Activated CD8-positive, alpha-beta T cell treated with anti-CD3 and anti-CD28 coated beads for 36 hours (primary cell): ENCODE results near the gene BICD2. TPM values are rescaled to one million over a fixed set of nuclear protein-coding genes. Genes with fewer than 3 reads are reported as not detected.

Experiments used
- ATAC-seq: fragments of 200-7000 bp; cut with Tn5 transposase; one replicate; pipeline ENCODE4 v1.10.0; 2021; ENCODE audit warnings: mild to moderate bottlenecking, moderate library complexity
- CTCF ChIA-PET: fragments of 350-600 bp; sonication (Branson Sonifier 250); formaldehyde crosslinking; loops from one replicate; lab custom pipeline; 2021; ENCODE audit warnings: antibody characterized with exemption; lab: Charles Lee
- POLR2A ChIA-PET: fragments of 350-600 bp; sonication (Branson Sonifier 250); formaldehyde crosslinking; loops from one replicate; lab custom pipeline; 2021; ENCODE audit warnings: antibody characterized with exemption; lab: Charles Lee
- DNase-seq: peaks from one replicate; pipeline ENCODE4 v3.0.0-alpha.2; 2020
- H3K27ac Mint-ChIP-seq: one replicate; pipeline ENCODE4 v1.8.0; 2021; ENCODE audit warnings: mild to moderate bottlenecking, mixed read lengths
- H3K27me3 Mint-ChIP-seq: one replicate; pipeline ENCODE4 v1.8.0; 2021; ENCODE audit warnings: mixed read lengths
- H3K36me3 Mint-ChIP-seq: one replicate; pipeline ENCODE4 v1.8.0; 2021; ENCODE audit warnings: low read depth, mixed read lengths
- H3K4me1 Mint-ChIP-seq: one replicate; pipeline ENCODE4 v1.8.0; 2021; ENCODE audit warnings: low read depth, mixed read lengths
- H3K4me3 Mint-ChIP-seq: one replicate; pipeline ENCODE4 v1.8.0; 2021; ENCODE audit warnings: mild to moderate bottlenecking, moderate library complexity, mixed read lengths
- H3K9me3 Mint-ChIP-seq: one replicate; pipeline ENCODE4 v1.8.0; 2021; ENCODE audit warnings: mixed read lengths
- intact Hi-C: fragments of 100-400 bp; cut with micrococcal nuclease; formaldehyde crosslinking; loops from one replicate; pipeline ENCODE4 v1.10.0; 2022
- total RNA-seq, 2 experiments: library from RNA; stranded (reverse); gene quantifications; one replicate each; pipeline ENCODE4 v1.2.3, GENCODE V29; 2021
- TF ChIP-seq, protein P1 (sequence below): fragments of 200-600 bp; IDR thresholded peaks from one replicate; pipeline ENCODE4 v1.8.0; 2022; ENCODE audit warnings: antibody characterized with exemption, mild to moderate bottlenecking

Gene BICD2
- total RNA-seq, 2 experiments from 2014 or later: 14.2 to 16.8 TPM

DNA sequence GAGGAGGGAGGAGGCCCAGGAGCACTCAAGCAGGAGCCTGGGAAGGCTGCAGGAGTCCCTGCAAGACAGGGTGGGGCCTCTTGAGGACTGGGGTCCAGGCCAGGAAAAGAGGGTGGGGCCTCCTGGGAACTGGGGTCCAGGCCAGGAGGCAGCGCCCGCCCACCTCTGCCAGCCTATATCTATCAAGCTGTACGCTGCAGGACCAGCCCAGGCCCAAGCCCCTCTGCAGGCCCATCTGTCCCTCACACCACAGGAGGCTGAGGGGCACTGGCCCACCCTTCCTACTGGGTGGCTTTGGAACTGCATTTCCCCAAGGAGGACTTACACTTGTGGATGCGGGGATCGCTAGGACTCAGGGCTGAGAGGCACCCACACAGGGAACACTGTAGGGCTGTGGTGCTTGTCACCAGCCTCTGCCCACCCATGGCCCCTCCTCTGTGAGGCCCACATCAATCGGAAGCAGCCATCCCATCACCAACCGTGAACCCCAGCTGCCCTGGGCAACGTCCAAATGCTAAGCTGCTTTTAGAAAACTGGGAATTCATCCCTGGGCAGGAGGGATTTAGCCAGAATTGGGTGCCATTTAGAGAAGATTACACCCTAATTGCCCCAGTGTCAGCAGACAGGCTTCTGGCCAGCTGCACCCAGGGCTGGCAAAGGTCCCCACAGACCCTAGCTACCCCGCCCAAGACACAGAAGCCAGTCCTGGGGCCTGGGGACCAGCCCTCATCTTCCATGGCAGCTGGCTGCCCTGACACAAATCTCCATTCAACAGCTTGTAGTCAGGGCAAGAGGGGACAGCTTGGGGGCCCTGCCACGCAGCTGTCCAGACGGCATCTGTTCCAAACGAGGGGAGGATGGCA lies 15.3 kb downstream of the BICD2 start:
- no peak for DNase-seq
- TF ChIP-seq, protein P1, sequence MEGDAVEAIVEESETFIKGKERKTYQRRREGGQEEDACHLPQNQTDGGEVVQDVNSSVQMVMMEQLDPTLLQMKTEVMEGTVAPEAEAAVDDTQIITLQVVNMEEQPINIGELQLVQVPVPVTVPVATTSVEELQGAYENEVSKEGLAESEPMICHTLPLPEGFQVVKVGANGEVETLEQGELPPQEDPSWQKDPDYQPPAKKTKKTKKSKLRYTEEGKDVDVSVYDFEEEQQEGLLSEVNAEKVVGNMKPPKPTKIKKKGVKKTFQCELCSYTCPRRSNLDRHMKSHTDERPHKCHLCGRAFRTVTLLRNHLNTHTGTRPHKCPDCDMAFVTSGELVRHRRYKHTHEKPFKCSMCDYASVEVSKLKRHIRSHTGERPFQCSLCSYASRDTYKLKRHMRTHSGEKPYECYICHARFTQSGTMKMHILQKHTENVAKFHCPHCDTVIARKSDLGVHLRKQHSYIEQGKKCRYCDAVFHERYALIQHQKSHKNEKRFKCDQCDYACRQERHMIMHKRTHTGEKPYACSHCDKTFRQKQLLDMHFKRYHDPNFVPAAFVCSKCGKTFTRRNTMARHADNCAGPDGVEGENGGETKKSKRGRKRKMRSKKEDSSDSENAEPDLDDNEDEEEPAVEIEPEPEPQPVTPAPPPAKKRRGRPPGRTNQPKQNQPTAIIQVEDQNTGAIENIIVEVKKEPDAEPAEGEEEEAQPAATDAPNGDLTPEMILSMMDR: no peak
- H3K4me1 Mint-ChIP-seq: peaks cover 67% of the 10 kb centered on the region
- peaks cover 7% of the 10 kb centered on the region for H3K36me3 Mint-ChIP-seq
- H3K9me3 Mint-ChIP-seq: no peaks in the 10 kb centered on the region
- H3K27me3 Mint-ChIP-seq: no peaks in the 10 kb centered on the region
- intact Hi-C loops: no loop called here
- ChIA-PET CTCF (no interaction called here), POLR2A (no interaction called here)
- H3K27ac Mint-ChIP-seq: no peak overlapping the region
- H3K4me3 Mint-ChIP-seq: no peak overlapping the region
- ATAC-seq: no peak

DNA sequence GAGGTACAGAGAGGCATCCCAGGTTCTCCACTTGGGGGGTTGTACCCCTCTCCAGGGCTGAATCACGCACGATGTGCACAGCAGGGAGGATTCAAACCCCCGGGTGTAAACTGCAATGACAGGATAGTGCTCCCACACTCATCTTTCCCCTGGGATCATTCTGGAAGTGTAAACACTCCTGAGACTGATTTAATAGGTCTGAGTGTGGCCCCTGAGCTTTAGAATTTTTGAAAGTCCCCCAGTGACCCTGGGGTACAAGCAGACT lies 16.5 kb downstream of the BICD2 start:
- POLR2A ChIA-PET: no interaction called here
- Mint-ChIP-seq H3K27ac (no peak overlapping the region), H3K9me3 (no peaks in the 10 kb centered on the region), H3K4me3 (no peak overlapping the region), H3K4me1 (peaks cover 73% of the 10 kb centered on the region), H3K36me3 (peaks cover 4% of the 10 kb centered on the region), H3K27me3 (no peaks in the 10 kb centered on the region)
- TF ChIP-seq, protein P1: no peak
- no peak for DNase-seq
- no peak for ATAC-seq
- CTCF ChIA-PET: no interaction called here
- intact Hi-C loops: no loop called here

DNA sequence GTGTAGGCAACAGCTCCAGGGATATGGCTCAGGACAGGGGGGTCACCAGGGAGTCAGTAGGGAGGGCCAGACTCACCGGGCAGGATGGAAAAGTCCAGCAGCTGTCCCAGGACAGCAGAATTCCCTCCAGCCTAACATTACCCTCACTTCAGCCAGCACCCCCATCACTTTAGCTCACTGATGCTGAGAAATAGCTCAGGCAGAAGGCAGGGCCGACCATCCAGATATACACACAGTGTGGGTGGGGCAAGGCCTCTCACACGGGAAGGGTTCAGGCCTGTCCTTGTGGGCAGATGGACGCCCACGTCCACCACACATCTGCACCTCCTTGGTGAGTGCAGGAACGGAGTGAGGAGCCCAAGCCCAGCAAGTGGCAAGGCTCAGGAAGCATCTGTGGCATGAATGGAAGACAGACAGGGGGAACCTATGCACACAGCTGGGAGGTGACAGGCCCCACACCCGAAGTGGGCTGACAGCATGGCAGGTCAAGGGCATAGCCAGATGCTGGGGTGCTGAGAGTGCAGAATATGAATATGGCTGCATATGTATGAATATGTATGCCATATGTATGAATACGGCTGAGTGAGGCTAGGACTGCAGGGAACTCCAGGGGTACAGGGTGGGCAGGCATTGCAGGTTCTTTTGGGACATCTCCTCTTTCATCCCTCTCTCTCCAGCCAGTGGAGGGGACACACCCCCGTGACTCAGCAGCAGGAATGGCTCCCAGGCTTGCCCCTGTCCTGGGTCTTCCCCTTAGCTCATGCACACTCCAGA lies 17.0 kb downstream of the BICD2 start:
- ATAC-seq (no peak), DNase-seq (no peak)
- intact Hi-C loops: no loop called here
- CTCF ChIA-PET: interaction anchor here (1.1 to 1.2 kb wide), 2 partner anchors 11 to 25 kb away, joined by 3 to 4 read pairs; no protein-coding TSS in a partner anchor
- no peaks in the 10 kb centered on the region for H3K36me3 Mint-ChIP-seq
- H3K27me3 Mint-ChIP-seq: no peaks in the 10 kb centered on the region
- TF ChIP-seq, protein P1: no peak
- no peaks in the 10 kb centered on the region for H3K9me3 Mint-ChIP-seq
- H3K27ac Mint-ChIP-seq: no peak overlapping the region
- POLR2A ChIA-PET: interaction anchor here (1.1 kb wide), 1 partner anchor 11 kb away, joined by 3 read pairs; no protein-coding TSS in a partner anchor
- peaks cover 70% of the 10 kb centered on the region for H3K4me1 Mint-ChIP-seq
- no peak overlapping the region for H3K4me3 Mint-ChIP-seq

DNA sequence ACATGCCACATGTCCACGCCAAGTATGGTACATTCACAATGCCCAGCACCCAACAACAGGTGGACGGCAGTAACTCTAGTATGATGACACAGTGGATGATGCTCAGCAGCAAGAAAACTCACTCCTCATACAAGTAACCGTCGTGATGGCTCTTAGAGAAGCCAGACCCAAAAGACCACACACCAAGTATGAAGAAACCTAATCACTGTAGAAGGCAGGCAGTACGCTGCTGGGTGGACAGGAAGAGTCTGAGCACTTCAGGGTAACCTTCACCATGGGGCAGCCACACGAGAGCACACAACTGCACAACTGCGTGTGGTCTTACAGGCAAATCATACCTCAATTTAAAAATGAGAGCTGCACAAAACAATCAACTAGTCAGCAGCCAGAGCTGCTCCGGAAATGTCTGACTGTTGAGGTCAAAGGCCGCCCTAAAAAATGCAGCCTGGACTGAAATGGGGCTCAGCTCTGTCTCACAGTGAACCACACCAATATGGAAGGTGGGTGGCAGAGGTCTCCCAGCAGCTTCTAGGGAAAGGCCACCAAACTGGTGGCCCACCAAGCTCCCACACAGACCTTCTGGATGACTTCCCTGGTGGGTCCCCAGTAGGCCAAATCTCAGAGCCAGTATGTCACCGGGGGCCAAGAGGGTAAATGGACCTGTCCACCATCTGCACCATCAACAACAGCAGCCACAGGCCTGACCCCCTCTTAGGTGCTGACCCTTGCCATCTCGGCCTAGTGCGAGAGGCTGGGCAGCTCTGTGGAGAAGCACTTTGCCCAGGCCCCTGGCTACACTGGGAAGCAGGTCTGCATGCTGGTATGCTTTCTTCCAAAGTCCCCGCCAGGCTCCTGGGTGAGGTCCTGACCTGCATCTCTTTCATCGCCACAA lies 17.8 kb downstream of the BICD2 start:
- Mint-ChIP-seq H3K27me3 (no peaks in the 10 kb centered on the region), H3K9me3 (no peaks in the 10 kb centered on the region), H3K4me1 (peaks cover 66% of the 10 kb centered on the region), H3K4me3 (no peak overlapping the region), H3K27ac (no peak overlapping the region), H3K36me3 (no peaks in the 10 kb centered on the region)
- intact Hi-C loops: no loop called here
- ChIA-PET POLR2A (interaction anchor here (1.1 kb wide), 2 partner anchors 10 to 30 kb away, joined by 3 read pairs; no protein-coding TSS in a partner anchor), CTCF (interaction anchor here (1.1 to 1.2 kb wide), 2 partner anchors 10 to 26 kb away, joined by 3 to 4 read pairs; no protein-coding TSS in a partner anchor)
- ATAC-seq (no peak), DNase-seq (no peak)
- TF ChIP-seq, protein P1: no peak
